Measurements from ENCODE around the gene TICAM2. TPM values are rescaled to one million over a fixed set of nuclear protein-coding genes. Genes with fewer than 3 reads are reported as not detected.

TICAM2 gene
- total and polyA plus RNA-seq, 2 of the 8 experiments (the other 6 are each of a cell fraction or from before 2014, with no cell fraction given), result 0.02 TPM; not detected in 1

DNA sequence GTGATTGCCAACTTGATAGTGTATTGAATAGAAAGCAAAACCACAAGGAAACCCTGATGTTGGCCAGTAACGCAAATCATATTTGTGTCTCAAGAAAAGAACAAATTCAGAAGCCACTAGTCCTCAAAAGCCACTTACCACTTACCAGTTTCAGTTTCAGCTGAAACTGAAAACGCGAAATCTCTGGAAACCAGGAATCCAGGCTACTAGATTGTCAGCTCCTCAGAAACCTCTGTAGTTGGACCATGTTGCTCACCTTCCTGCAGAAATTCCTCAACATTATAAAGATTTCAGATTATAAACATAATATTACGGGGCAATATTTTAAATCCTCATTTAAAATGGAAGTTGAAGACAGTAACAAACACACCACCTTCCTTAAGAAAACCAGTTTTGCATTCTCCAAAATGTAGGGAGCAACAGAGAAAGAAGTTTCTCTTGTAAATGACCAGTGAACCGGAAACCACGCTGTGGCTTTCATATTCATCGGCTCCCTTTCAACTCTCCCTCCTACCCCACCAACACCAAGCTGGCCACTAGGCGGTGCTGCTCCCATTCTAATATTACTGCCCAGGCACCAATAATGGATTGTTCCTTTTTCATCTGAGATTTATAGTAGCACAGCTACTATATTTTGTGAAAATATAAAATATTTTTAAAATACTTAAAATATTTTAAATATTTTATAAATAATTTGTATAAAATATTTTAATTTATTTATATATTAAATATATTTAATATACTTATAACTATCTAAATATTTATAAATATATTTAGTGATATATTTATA, 32.3 kb upstream of the TICAM2 start:
- no peaks in the 10 kb centered on the region for H3K36me3 ChIP-seq (ENCODE audit: control insufficient read depth in 2 of 4, insufficient read depth in 4 of 4, low read length in 3 of 4)
- H2AK5ac ChIP-seq (ENCODE audit: low read depth, low read length), result no peak overlapping the region
- FAIRE-seq, result peak; percentile 87
- 0 out of 2 replicates have a peak overlapping the region, but pooled peaks have one; percentile 46 for H2BK12ac ChIP-seq (ENCODE audit: low read depth, low read length)
- no peaks in the 10 kb centered on the region for H3K23me2 ChIP-seq (ENCODE audit: low read depth, low read length)
- H2BK120ac ChIP-seq (replicated peaks; ENCODE audit: low read depth, low read length), result peak overlapping the region; percentile 44
- no peaks in the 10 kb centered on the region for H3K27me3 ChIP-seq (replicated peaks in 1 of 4; ENCODE audit: control insufficient read depth in 3 of 4, extremely low read depth in 1 of 4, insufficient read depth in 3 of 4, low read length in 3 of 4)
- H2AFZ ChIP-seq (ENCODE audit: low read length), result peak overlapping the region; percentile 84; the same call in 1 of the 2 replicates
- H2BK20ac ChIP-seq (ENCODE audit: low read length), result no peak overlapping the region
- no peak overlapping the region for H3K56ac ChIP-seq (replicated peaks; ENCODE audit: insufficient read length, low read depth, low read length)
- no peak overlapping the region for H4K5ac ChIP-seq (ENCODE audit: insufficient read length, low read depth, low read length)
- H4K8ac ChIP-seq (ENCODE audit: extremely low read depth, insufficient read depth, low read length), result no peak overlapping the region
- peak overlapping the region; percentile 67; the same call in 1 of the 2 replicates for H2BK5ac ChIP-seq (ENCODE audit: low read depth, low read length)
- peak overlapping the region in 1 of 4 experiments; percentile 25; a peak in 1 of 7 replicates for H3K9ac ChIP-seq (replicated peaks in 1 of 4; ENCODE audit: extremely low read depth in 1 of 4, low read depth in 3 of 4, low read length in 3 of 4)
- H4K91ac ChIP-seq (replicated peaks; ENCODE audit: insufficient read length, low read length), result peak overlapping the region; percentile 25
- no peaks in the 10 kb centered on the region for H3K9me3 ChIP-seq (ENCODE audit: insufficient read depth in 2 of 2, low read depth in 1 of 2, low read length in 1 of 2)
- peak; percentile 66 to 92 for DNase-seq (ENCODE audit: low read depth in 1 of 2, low spot score in 2 of 2)
- peak overlapping the region; percentile 1 to 54 (median 28); a peak in 6 of 8 replicates for H3K4me3 ChIP-seq (ENCODE audit: extremely low read depth in 1 of 4, insufficient read depth in 2 of 4, low read depth in 3 of 4, low read length in 4 of 4)
- WGBS, 2 experiments (ENCODE audit: extremely low coverage in 1 of 2, insufficient coverage in 1 of 2, insufficient read length in 1 of 2, insufficient replicate concordance in 2 of 2, low coverage in 1 of 2, low lambda C conversion rate in 2 of 2, missing lambda C conversion rate in 1 of 2), result 8% methylated on average over 8 of the region's 8 CpGs; no CpG with 5 or more reads in 1 of the 2 experiments
- no peaks in the 10 kb centered on the region for H4K20me1 ChIP-seq (replicated peaks in 1 of 2; ENCODE audit: control insufficient read depth in 1 of 2, insufficient read depth in 2 of 2, low read length in 2 of 2)
- no peak overlapping the region for H2BK15ac ChIP-seq (ENCODE audit: low read length)
- no peak overlapping the region for H3K14ac ChIP-seq (ENCODE audit: insufficient read length)
- no peaks in the 10 kb centered on the region for H3K79me1 ChIP-seq (ENCODE audit: low read depth, low read length)
- POLR2A ChIA-PET (ENCODE audit: partially characterized antibody), result interaction anchor here (1.3 to 2.5 kb wide), 3 partner anchors 197 to 207 kb away, joined by 3 to 8 read pairs (median 4); partner anchors contain the start of genes AP3S1 and ATG12
- H3K27ac ChIP-seq (ENCODE audit: low read depth, low read length), result 0 out of 2 replicates have a peak overlapping the region, but pooled peaks have one; percentile 30
- peaks cover 0 to 16% (median 7%) of the 10 kb centered on the region in 4 experiments; a peak in 4 of 7 replicates for H3K4me1 ChIP-seq (replicated peaks in 1 of 4; ENCODE audit: control insufficient read depth in 3 of 4, insufficient read depth in 4 of 4, low read length in 3 of 4)
- no peak overlapping the region for H3K23ac ChIP-seq (ENCODE audit: insufficient read length)
- no peak overlapping the region for H3K4ac ChIP-seq (replicated peaks; ENCODE audit: insufficient read length, low read depth, low read length)
- peaks cover 0 to 4% of the 10 kb centered on the region in 2 experiments; a peak in 1 of 4 replicates for H3K79me2 ChIP-seq (ENCODE audit: control insufficient read depth in 1 of 2, insufficient read depth in 2 of 2, low read length in 2 of 2)
- peak overlapping the region; percentile 52; the same call in 1 of the 2 replicates for H3K18ac ChIP-seq (ENCODE audit: extremely low read depth, low read length)
- H3K4me2 ChIP-seq (ENCODE audit: insufficient read depth in 1 of 2, low read depth in 2 of 2, low read length in 2 of 2), result peak overlapping the region; percentile 46 to 67
- CTCF ChIA-PET (ENCODE audit: partially characterized antibody), result interaction anchor here (0.8 to 3.4 kb wide), 19 partner anchors 9 to 522 kb away, joined by 3 to 26 read pairs (median 4); partner anchors contain the start of genes AP3S1 and ATG12
- TF ChIP-seq CTBP2 (IDR thresholded peaks at IDR 0.05; ENCODE audit: borderline replicate concordance, insufficient read depth, insufficient read length, low read length), result no peak
- TF ChIP-seq SAP30 (IDR thresholded peaks at IDR 0.05; ENCODE audit: insufficient read depth, insufficient replicate concordance, low read length), result no peak
- no peak for TF ChIP-seq KDM1A (IDR thresholded peaks at IDR 0.05; ENCODE audit: borderline replicate concordance, low read length)
- no peak for TF ChIP-seq FOSL1 (IDR thresholded peaks at IDR 0.05; ENCODE audit: insufficient read depth, low read depth, low read length)
- TF ChIP-seq MAX (IDR thresholded peaks at IDR 0.05), result no peak
- TF ChIP-seq, protein P1, sequence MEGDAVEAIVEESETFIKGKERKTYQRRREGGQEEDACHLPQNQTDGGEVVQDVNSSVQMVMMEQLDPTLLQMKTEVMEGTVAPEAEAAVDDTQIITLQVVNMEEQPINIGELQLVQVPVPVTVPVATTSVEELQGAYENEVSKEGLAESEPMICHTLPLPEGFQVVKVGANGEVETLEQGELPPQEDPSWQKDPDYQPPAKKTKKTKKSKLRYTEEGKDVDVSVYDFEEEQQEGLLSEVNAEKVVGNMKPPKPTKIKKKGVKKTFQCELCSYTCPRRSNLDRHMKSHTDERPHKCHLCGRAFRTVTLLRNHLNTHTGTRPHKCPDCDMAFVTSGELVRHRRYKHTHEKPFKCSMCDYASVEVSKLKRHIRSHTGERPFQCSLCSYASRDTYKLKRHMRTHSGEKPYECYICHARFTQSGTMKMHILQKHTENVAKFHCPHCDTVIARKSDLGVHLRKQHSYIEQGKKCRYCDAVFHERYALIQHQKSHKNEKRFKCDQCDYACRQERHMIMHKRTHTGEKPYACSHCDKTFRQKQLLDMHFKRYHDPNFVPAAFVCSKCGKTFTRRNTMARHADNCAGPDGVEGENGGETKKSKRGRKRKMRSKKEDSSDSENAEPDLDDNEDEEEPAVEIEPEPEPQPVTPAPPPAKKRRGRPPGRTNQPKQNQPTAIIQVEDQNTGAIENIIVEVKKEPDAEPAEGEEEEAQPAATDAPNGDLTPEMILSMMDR (IDR thresholded peaks at IDR 0.05; ENCODE audit: control extremely low read depth in 1 of 3, insufficient read depth in 1 of 3, low read depth in 1 of 3, low read length in 3 of 3), result peak; percentile 80 to 86 (median 85)
- TF ChIP-seq TAF1 (IDR thresholded peaks at IDR 0.05; ENCODE audit: low read depth, low read length), result no peak

All from H1 (cell line).